GM21423 (cell line): Measurements from ENCODE around the gene PIGZ.
"Not testable (repeated sequence)": the region's sequence is repeated elsewhere in the genome, so short reads cannot be mapped to it uniquely, and the experiment has no call there.

ENCODE experiments used
- ATAC-seq: cut with Tn5 transposase; IDR thresholded peaks from one replicate; pipeline ENCODE4 v1.9.1; 2021; ENCODE audit warnings: mild to moderate bottlenecking, moderate library complexity; ENCODE audit not compliant: unreplicated experiment

Gene PIGZ

GRCh38 chr3:196954832-196955231 lies 13.8 kb downstream of the PIGZ start:
- no peak for ATAC-seq

DNA sequence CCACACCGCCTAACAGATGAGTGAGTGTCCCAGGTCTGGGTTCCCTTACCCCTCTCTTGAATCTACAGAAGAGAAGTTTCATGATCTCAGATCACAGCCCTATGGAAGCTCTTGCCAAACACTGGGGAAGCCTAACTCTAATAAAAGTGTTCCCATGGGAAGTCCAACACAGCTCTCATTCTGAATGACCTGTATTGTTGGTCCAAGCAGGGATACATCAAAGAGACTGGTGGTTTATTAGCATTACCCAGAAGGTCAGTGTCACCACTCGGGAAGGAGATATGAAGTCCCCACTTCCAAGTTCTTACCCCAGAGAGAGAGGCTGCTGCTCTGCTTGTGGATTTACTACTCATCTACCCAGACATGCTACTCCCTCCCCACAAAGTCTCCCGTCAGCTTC lies 17.3 kb downstream of the PIGZ start:
- no peak for ATAC-seq

DNA sequence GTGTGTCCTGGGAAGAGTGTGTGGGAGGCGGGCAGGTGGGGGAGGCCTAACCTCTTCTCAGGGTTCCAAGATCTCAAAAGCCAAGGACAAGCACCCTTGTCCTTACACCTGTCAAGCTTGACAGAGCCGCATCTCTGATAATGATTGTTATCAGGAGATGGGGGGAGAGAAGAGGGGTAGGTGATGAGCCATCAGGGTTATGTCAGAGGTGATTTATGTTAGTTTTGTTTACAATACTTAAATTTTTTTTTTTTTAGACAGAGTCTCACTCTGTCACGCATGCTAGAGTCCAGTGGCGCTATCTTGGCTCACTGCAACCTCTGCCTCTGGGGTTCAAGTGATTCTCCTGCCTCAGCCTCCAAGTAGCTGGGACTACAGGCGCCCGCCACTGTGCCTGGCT lies 18.9 kb downstream of the PIGZ start:
- no peak for ATAC-seq

DNA sequence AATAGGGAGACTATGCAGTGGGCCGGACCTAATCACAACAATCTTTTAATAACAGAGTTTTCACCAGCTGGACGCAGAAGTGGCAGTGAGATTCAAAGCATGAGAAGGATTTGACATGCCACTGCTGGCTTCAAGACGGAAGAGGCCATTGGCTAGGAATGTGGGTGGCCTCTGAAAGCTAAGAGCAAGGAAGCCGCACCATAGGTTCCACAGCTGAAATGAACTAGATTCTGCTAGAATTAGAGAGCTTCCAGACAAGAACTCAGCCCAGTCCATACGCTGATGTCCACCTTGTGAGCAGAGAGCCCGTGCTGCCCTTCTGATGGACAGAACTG lies 19.4 kb downstream of the PIGZ start:
- ATAC-seq = no peak

DNA sequence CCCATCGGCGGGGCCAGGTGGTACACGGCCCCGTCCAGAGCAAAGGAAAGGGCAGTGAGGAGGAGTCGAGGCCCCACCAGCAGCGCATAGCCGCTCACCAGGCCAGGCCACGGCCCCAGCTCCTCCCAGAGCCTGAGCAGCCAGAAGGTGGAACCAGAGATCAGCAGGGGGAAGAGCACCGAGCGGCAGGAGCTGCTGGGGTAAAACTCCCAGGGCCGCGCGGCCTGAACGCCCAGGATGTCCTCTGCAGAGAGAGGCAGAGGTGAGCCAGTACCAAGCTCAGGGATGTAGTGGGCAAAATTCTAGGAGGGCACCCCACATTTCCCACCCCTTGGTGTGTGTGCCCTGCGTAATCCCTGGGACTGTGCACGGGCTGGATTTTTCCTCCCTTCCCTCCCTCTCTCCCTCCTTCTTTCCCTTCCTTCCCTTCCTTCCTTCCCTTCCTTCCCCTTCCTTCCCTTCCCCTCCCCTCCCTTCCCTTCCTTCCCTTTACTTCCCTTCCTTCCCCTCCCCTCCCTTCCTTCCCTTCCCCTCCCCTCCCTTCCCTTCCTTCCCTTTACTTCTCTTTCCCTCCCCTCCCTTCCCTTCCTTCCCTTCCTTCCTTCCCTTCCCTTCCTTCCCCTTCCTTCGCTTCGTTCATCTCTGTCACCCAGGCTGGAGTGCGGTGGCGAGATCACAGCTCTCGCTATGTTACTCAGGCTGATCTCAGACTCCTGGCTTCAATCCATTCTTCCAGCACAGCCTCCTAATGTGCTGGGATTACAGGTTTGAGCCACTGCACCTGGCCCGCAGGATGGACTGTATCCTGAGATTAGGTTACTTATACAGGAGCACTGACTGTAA lies 20.0 kb downstream of the PIGZ start:
- no peak for ATAC-seq

DNA sequence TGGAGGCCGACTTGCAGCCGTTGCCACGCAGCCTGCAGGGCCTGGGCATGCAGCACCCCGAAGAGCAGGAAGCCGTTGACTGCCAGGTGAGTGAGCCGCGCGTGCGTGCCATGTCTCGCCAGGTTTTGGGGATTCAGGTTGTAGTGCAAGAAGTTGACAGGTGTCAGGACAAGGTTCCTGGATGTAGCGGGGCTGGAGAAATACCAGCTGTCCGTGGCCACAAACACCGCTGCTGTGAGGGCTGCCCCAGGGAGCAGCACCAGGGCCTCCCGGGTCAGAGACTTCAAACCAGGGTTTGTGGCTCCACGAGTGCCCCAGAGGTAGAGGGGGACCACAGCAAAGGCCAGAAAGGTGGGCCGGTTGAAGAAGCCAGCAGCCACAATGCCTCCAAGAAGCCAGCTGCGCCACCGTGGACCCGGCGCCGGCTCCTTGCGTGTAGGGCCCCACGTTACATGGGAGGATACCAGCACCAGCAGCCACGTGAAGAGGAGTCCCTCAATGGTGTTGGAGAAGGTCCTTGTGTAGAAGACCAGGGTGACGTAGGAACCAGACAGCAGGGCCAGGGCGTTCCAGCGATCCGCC lies 20.7 kb downstream of the PIGZ start:
- no peak for ATAC-seq

- no peak for ATAC-seq
Observed at GRCh38 chr3:196947136-196947859, 21.3 kb downstream of the PIGZ start.

DNA sequence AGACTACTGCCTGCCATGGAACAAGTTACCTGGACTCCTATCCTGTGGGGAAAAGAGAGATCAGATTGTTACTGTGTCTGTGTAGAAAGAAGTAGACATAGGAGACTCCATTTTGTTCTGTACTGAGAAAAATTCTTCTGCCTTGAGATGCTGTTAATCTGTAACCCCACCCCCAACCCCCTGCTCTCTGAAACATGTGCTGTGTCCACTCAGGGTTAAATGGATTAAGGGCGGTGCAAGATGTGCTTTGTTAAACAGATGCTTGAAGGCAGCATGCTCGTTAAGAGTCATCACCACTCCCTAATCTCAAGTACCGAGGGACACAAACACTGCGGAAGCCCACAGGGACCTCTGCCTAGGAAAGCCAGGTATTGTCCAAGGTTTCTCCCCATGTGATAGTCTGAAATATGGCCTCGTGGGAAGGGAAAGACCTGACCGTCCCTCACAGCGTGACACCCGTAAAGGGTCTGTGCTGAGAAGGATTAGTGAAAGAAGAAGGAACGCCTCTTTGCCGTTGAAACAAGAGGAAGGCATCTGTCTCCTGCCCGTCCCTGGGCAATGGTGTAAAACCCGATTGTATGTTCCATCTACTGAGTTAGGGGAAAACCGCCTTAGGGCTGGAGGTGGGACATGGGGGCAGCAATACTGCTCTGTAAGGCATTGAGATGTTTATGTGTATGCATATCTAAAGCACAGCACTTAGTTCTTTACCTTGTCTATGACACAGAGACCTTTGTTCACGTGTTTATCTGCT lies 24.4 kb downstream of the PIGZ start:
- ATAC-seq = not testable (repeated sequence)

- peak; percentile 11 for ATAC-seq
Observed at GRCh38 chr3:196942915-196943277, 25.7 kb downstream of the PIGZ start.

DNA sequence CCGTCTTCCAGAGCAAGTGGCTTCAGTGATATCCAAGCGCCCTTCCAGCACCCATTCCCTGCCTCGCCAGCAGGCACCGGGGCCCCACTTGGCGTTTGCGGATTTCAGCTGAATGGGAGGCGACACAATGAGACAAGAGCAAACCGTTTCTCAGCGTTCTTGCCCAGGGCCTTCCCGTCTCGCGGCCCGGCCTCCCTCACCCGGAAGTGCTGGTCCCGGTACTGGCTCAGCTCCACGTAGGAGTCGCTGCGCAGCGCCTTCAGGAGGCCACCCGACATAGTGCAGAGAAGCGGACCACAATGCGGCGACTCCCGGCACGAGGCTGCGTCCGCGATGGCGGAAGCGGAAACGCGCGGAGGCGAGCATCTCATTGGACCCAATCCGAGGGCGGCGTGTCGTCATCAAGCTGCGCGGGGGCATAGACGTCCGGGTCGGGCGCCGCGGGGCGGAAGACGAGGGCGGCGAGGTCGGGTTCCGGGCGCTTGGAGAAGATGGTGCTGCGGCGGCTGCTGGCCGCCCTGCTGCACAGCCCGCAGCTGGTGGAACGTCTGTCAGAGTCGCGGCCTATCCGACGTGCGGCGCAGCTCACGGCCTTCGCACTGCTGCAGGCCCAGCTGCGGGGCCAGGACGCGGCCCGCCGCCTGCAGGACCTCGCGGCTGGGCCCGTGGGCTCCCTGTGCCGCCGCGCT lies 26.3 kb downstream of the PIGZ start, which contains the start of gene NCBP2:
Gene NCBP2, minus strand, starts transcription at position 303 of the 689 bp plus-strand sequence. Its CDS starts 25 bp downstream, at position 278.
- ATAC-seq = peak; percentile 91

GRCh38 chr3:196941729-196942225 lies 26.9 kb downstream of the PIGZ start:
- ATAC-seq = peak; percentile 13

DNA sequence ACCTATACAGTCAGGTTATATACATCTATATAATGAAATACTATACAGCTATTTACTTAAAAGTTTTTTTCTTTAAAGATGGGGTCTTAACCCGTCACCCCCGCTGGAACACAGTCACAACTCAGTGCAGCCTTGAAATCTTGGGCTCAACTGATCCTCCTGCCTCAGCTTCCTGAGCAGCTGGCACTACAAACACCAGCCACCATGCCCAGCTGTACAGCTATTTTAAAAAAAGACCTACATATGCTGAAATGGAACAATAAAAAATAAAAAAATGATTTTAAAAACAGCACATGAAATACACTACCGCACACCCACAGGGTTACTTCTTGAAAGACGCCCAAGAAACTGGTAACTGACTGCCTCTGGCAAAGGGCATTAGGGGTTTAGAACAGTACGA lies 30.1 kb downstream of the PIGZ start:
- no peak for ATAC-seq

- no peak for ATAC-seq
Observed at GRCh38 chr3:196938124-196938523, 30.5 kb downstream of the PIGZ start.

DNA sequence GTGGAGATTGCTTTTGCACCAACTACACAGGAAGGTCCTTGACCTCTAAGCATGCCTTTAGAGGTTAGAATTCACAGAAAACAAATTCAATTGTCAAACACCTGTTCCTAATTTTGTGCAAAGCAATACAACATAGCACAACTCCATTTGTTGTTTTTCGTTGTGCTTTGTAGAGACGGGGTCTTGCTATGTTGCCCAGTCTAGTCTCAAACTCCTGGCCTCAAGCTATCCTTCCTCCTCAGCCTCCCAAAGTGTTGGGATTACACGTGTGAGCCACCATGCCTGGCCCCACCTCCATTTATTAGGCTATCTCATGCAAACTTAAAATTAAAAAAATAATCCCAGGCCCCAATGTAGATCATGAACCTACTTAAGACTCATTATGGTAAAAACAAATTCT lies 32.3 kb downstream of the PIGZ start:
- no peak for ATAC-seq

- ATAC-seq = no peak
Observed at GRCh38 chr3:196932600-196932999, 36.0 kb downstream of the PIGZ start.

DNA sequence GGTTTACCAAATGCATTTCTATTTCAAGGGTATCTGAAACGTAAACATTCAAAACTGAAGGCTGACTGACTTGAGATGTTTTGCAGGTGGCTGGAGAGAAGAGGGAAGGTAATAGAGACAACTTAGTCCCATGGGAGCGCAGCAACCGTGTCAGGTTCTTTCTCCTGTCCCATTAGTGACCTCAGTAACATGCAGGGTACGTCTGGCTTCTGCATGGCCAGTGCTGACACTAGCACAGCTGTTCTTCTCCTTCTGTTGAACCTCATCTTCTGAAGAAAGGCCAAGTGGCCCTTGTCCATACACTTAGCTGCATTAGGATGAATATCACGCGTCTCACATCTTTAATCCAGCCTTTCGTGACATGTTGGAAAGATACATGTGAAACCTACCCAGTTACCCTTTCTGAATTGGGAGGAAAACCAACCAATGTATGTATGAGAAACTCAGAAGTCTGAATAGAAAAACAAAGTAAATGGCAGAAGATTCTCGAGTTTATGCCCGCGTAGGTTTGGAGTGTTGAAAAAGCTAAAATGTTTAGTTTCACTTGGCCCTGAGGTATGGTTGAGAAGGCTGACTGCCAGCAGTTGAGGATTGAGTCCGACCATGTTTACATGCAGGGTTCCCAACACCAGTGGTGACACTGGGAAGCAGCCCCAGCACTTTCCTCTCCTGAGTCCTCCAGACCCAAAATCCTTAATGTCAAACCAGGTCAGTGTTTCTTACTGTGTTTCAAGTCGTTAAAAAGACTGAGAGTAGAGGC lies 36.6 kb downstream of the PIGZ start:
- ATAC-seq = no peak

- ATAC-seq = no peak
Observed at GRCh38 chr3:196931157-196931556, 37.5 kb downstream of the PIGZ start.

GRCh38 chr3:196927571-196928453 lies 40.8 kb downstream of the PIGZ start:
- ATAC-seq = no peak

GRCh38 chr3:196920733-196921132 lies 47.9 kb downstream of the PIGZ start:
- no peak for ATAC-seq
